NCI-H1436 (cell line): ENCODE measurements around the gene OR51B6.
"Not testable (repeated sequence)": the region's sequence is repeated elsewhere in the genome, so short reads cannot be mapped to it uniquely, and the experiment has no call there.

Experiments used
- DNase-seq: peaks from one replicate; lab custom pipeline; 2025; lab: John Stamatoyannopoulos, UW

OR51B6 gene

DNA sequence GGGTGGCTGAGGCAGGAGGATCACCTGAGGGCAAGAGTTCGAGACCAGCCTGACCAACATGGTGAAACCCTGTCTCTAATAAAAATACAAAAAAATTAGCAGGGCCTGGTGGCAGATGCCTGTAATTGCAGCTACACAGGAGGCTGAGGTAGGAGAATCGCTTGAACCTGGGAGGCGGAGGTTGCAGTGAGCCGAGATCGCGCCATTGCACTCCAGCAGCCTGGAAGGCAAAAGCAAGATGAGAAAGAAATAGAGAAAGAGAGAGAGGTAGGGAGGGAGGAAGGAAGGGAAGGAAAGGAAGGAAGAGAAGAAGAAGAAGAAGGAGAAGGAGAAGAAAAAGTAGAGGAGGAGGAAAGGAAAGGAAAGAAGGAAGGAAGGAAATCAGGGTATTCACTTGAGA lies 15.1 kb downstream of the OR51B6 start:
- DNase-seq = not testable (repeated sequence)

DNA sequence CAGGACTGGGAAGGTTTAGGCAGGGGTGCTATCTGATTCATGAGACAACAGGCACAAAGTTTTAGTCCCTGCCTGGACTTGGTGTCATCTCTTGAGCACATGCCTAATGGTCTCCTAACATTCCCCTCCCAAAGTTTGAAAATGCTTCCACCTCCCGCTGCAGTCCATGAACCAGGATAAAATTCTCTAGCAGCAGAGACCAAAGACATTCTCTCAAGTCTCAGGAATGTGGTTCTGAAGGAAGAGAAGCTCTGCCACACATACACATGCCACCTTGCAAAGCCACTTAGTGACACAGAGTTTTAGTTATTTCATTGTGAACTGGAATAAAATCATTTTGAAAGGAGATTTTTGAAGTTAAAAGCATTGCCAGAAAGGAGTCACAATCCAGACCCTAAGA lies 15.5 kb downstream of the OR51B6 start:
- no peak for DNase-seq

DNA sequence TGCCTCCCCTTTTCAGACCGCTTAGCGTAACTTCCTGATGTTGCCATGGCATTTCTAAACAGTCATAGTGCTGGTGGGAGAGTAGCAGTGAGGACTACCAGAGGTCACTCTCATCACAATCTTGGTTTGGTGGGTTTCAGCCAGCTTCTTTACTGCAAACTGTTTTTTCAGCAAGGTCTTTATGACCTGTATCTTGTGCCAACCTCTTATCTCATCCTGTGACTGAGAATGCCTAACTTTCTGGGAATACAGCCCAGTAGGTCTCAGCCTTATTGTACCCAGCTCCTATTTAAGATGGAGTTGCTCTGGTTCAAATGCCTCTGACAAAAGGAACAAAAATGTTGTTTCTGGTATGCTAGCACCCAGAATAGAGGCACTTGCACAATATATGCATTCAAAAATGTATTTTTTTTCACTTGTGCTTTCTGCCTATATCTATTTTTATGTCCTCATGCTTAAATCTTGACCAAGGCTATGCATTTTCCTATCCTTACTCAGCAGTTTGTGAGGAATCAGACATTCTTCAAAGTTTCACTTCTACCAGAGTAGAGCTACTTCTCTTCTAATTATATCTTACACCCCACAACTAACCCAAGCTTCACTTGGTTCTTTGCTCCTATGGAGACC lies 16.3 kb downstream of the OR51B6 start:
- DNase-seq = no peak

DNA sequence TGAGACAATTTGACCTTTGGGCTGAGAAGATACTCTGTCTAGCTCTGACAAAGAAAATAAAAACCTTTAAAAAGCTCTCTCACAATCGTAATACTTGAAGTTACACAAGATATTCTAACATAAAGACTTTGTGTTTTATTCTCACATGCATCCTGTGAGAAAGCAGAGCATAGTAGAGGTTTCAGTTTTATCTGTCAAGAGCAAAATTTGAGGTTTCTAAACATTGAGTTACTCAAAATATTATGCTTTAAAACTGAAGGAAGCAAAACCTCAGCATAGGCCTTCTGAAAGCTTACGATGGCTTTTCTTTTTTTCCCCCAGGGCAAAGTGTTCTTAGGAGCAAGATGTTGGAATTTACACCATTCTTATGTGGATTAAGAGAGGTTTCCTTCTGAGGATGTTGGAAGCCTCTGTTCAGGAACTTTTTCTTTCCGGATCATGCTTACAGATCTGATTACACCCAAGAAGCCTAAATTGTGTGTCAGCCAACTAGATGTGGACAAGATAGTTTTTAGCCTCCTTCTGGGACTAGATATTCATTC lies 17.3 kb downstream of the OR51B6 start:
- no peak for DNase-seq

DNA sequence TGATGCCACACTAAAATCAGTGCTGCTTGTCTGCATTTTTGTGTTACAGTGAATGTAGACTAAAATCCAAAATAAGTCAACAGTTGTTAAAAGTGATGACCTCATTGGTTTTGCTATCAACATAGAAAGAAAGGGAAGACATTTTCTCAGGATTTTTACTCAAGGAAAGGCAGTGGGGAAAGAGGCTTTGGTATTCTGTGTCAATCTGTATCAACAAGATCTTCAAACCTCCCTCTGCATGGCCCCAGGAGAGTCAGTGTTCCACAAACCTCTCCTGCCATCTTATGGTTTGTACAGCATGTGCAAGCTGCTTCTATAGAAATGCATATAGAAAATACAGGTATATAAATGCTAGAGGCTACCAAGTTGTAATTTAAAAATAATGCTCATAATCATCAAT lies 18.5 kb downstream of the OR51B6 start:
- no peak for DNase-seq

DNA sequence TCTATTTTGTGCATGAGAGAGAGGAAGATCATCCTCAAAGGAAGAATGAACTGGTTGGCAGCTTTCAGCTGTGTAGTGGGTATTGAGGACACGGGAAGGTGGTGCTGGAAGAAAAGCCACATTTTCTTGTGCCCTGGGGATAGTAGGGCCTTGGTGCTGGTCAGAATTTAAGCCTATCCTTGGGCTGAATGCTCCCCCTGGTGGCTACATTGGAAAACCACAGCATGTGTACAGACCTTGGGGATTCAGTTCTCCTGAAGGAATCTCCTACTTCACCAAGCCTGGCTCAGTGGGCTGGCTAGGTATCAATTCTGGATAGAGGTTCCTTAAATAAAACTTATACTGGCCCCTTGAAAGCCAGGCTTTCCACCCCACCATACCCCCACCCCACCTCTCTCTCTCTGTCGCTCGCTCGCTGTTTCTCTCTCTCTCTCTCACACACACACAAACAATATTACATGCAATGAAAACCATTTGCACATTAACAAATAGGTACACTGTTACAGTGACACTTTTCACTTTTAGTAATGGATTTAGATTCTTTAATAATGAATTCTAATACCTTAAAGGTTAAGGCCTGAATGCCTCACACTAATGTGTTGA lies 29.5 kb downstream of the OR51B6 start:
- DNase-seq = no peak

DNA sequence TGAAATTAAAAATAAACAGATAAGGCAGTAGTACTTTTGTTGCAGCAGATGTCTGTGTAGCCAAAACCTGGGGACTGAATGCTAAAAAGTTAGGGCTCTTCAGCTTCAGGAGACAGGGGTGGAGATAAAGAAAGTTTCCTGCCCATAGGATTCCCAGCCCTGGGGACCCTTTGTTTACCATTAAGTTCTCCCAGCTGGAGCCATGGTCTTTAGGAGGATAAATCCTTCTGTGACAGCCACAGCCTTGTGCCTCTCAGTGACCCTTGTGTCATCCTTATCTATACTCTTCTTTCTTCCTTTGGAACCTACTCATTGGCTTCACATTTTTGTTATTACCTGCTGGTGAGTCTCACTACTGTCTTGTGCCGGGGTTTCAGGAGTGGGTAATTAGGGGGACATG lies 32.3 kb downstream of the OR51B6 start, which contains the start of gene OR51M1:
Gene OR51M1, plus strand, starts transcription at position 237 of the 400 bp plus-strand sequence. CDS start 5,587 bp downstream, outside the sequence.
- no peak for DNase-seq

DNA sequence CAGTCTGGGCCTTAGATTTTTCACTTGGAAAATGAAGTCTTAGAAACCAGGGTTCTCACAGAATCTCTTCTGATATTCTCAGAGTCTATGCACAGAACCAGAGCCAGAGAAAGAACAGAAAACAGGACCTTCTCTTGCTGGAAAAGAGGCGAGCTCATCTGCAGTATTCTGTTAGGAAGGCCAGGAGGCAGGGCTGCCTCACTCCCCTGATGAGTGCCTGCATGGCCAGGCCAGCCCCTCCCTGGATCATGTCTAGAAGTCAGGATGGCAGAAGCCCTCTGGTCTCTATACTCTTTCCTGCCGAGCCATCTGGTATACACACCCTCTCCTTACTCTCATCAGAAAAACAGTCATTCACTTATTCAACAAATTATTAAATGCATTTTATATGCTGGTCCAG lies 33.0 kb downstream of the OR51B6 start:
- DNase-seq = no peak

DNA sequence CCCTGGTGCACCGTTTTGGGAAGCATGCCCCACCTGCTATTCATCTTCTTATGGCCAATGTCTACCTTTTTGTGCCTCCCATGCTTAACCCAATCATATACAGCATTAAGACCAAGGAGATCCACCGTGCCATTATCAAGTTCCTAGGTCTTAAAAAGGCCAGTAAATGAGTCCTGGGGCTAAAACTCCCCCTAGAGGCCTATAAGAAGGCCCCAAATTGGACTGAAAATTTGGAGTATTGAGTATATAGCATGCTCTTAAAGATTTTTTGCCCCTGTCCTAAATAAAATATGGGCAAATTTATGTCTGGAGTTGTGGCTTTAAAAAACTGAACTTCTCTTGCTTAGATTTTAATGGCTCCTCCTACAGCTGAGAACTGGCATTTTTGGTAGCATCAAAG lies 38.9 kb downstream of the OR51B6 start:
- DNase-seq = no peak

DNA sequence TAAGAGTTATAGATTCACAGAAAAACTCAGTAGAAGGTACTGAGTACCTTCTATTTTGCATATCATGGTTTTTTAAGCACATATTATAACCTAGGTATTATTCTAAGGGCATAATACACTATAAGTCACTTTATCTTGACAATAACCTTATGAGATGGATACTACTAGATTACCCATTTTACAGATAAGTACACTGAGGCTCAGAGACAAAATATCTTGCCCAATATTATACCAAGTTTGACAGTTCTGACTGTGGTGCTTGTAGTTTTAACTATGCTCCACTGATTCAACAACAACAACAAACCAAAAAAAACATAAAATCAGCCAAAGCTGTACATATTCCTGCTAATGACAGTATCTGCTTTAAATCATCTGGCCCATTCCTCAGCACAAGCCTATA lies 42.8 kb downstream of the OR51B6 start:
- DNase-seq = no peak

DNA sequence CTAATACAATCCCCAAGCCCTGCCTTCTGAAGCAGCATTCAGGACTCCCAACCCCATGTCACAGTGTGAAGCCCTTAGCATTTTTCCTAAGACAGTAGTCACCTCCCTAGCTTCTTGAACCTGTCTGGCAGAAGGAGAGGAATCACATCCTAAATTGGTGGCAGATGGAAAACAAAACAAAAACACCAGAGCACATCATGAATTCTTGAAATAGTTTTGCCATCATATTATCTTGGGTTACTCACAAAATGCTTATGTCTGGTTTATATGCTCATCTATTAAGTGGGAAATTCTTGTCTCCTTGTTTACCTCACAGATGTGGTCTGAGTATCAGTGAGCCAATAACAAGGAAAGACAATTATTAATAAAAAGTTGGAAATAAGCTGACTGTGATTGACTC lies 47.6 kb downstream of the OR51B6 start:
- DNase-seq = no peak
